AG08396 (cell line): ENCODE data around the gene DPPA5.
"Not testable (repeated sequence)": the region's sequence is repeated elsewhere in the genome, so short reads cannot be mapped to it uniquely, and the experiment has no call there.

Source experiments
- DNase-seq: peaks from one replicate; pipeline ENCODE4 v3.0.0; 2012; ENCODE audit warnings: low spot score, mixed read lengths

Gene DPPA5, protein sequence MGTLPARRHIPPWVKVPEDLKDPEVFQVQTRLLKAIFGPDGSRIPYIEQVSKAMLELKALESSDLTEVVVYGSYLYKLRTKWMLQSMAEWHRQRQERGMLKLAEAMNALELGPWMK

DNA sequence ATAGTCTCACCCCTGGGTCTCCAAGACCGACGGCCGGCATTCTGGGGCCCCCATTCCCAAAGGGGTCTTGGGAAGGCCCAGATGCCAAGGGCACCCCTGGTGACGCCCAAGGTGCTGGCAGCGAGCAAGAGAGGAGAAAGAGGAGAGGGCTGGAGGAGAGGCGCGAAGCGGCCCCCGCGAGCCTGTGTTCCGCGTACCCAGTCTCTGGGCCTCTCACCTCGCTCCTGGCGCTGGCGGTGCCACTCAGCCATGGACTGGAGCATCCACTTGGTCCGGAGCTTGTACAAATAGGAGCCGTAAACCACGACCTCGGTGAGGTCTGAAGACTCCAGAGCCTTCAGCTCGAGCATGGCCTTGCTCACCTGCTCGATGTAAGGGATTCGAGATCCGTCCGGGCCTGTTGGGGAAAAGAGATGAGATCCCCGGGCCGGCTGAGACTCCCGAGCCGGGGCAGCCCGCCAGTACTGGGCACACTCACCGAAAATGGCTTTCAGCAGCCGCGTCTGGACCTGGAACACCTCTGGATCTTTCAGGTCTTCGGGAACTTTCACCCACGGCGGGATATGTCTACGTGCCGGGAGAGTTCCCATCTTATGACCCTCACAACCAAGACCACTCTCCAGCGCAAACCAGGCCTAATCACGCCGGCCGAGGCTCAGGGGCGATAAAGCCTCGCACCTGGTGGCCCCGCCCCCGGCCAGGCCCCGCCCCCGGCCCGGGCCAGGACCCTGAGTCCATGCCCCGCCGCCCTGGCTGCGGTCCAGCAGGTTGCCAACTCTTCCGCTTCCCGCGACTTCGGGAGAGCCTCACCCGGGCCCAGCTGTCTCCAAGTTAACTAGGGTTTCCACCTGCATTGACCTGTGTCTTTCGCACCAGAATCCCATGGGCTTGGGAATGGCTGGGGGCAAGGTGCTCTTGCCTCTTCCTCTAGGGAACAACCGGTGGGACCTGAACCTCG is at the start of gene DPPA5:
Gene DPPA5 (minus strand): TSS at position 641 of the 958 bp plus-strand sequence. CDS start 51 bp downstream, at position 590.
- no peak for DNase-seq

DNA sequence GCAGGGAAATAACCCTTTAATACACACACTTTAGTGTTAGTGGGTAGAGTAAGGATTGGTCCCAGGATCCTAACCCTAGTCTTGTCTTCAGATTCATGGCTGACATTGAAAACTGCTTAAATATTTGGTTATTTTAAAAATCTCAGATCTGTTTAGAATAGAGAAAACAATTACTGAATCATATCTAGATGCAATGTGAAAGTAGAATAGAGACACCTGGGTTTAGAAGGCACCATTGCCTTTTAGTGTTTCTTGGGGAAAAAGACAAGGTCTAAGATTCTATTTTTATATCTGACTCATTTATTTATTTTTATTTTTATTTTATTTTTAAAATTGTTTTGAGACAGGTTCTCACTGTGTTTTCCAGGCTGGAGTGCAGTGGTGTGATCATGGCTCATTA is 46.6 kb upstream of the DPPA5 start:
- DNase-seq = no peak

DNA sequence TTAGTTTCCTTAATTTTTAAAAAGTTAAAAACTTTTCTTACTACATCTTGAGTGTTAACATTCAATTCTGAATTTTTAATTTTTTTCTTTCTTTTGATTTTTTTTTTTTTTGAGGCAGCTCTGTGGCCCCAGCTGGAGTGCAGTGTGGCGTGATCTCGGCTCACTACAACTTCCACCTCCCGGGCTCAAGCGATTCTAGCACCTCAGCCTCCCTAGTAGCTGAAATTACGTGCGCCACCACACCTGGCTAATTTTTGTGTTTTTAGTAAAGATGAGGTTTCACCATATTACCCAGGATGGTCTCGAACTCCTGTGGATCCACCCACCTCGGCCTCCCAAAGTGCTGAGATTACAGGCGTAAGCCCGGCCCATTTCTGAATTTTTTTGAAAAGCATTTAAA is 41.8 kb upstream of the DPPA5 start:
- DNase-seq = no peak

DNA sequence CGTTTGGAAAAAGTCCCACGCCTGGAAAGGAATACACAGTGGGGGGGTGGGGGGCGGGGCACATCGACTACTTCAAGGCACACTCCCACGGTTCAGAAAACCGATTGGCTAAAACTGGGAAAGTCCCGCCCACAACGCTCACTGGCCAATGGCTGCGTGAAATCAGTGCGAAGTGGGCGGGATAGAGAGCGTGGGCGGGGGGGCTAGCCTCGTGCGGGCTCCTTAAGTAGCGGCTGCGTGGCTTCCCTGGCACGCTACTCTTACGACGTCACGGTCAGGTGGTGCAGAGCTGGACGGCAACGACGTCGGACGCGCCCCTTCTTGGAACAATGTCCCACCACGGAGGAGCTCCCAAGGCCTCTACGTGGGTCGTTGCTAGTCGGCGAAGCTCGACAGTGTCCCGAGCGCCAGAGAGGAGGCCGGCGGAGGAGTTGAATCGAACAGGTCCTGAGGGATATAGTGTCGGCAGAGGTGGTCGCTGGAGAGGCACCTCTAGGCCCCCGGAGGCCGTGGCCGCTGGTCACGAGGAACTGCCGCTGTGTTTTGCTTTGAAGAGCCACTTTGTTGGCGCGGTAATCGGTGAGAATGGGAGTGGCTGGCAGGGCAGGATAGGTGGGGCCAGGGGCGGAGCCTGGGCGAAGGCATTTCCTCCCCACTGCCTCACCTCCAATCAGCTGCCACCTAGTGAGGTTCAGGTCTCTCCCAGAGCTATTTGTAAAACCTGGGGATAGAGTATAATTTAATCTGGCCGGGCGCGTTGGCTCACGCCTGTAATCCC is 40.7 kb upstream of the DPPA5 start, which contains the start of gene DDX43:
Gene DDX43 (plus strand): TSS at position 252 of the 778 bp plus-strand sequence. CDS start 78 bp downstream, at position 330.
- DNase-seq = peak; percentile 39

DNA sequence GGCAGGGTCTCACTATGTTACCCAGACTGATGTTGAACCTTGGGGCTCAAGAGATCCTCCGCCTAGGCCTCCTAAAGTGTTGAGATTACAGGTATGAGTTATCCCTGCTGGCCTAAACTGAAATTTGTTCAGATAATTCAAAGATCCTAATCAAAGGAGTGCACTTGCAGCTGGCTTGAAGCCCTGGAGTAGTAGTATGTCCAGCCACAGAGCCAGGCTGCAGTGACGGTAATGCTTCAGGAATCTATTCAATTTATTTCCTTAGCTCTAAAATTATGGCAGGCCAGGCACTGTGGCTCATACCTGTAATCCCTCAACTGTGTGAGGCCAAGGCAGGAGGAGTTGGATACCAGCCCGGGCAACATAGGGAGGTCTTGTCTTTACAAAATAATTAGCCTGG is 39.2 kb upstream of the DPPA5 start:
- DNase-seq = peak; percentile 34

DNA sequence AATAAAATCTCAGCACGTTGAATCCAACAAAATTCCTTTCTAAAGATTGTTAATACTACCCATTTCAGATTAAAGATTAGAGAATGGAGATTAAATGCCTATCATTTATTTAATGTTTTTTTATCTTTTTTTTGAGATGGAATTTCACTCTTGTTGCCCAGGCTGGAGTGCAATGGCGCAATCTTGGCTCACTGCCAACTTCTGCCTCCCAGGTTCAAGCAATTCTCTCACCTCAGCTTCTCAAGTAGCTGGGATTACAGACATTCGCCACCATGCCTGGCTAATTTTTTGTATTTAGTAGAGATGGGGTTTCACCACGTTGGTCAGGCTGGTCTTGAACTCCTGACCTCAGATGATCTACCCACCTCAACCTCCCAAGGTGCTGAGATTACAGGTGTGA is 38.1 kb upstream of the DPPA5 start:
- DNase-seq = not testable (repeated sequence)

DNA sequence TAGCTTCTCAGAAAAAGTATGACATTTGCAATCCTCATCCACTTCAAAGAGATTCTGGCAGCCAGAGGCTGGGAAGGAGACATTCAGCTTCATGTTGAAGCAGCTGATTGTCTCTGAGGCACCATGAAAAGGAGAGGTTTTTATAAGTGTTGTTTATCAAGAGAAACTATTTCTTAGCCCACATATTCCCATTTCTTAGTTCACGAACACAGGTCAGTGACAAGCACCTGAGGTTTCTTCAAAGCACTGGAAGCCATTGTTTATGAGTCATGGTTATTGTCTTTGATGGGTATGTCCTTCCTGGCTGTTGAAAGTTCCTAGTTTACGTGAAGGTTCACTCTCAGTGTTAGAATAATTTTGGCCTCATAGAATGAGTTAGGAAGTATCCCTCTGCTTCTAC is 37.6 kb upstream of the DPPA5 start:
- no peak for DNase-seq

DNA sequence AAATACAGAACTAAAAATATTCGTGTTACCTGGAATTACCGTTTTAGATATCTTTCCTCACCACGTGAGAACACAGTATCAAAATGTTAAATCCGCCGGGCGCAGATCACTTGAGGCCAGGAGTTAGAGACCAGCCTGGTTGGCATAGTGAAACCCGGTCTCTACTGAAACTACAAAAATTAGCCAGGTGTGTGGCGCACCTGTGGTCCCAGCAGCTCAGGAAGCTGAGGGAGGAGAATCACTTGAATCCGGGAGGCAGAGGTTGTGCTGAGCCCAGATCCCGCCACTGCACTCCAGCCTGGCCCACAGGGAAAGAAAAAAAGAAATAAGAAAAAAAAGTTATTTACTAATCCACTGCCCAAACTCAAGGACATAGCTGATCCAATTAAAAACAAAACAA is 35.8 kb upstream of the DPPA5 start:
- no peak for DNase-seq

DNA sequence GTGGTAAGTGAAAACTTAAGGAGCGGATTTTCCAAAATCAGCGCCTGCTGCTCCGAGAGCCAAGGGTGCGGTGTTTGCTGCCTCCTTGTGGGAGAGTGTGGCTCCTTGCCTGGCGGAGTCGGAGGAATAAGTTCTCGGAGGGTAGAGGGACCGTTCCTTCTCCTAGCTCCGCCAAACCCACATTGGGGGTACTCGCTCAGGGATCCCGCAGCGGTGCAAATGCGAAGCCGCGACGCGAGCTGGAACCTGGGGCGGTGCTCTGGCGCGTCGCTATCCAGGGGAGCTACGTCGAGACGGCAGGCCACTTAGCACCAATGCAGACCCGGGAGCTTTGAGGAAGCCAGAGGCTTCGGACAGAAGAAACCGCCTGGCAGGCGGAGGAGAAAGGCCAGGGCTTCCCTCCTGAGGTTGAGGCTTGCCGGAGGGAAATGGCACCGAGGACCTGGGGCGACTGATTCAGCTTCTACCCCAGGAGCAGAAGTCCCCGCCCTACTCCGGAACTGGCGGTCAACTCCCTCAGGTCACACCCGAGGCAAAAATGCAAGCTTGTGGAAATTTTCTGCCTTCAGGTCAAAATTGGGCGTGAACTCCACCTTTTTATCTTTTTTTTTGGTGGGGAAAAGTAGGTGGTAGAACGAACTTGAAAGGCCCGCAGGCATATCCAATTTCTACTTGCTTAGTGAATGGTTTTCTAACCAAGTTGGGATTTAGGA is 34.9 kb upstream of the DPPA5 start:
- DNase-seq = peak; percentile 75

DNA sequence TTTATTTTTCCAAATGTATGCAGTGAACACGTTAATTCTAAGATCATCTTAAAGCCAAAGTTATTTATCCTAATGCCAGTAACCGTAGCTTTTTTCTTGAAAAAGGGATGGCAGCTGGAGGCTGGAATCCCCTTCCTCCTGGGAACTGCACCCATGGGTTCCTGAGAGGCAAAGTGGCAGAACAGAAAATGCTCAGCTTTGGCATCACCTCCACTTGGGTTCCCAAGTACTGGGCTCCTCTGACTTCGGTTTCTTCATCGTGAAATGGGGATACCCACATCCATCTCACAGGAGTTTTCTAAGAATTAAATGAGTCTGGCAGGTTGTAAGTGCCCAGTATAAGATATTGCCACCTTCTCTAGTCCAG is 34.3 kb upstream of the DPPA5 start:
- DNase-seq = no peak

DNA sequence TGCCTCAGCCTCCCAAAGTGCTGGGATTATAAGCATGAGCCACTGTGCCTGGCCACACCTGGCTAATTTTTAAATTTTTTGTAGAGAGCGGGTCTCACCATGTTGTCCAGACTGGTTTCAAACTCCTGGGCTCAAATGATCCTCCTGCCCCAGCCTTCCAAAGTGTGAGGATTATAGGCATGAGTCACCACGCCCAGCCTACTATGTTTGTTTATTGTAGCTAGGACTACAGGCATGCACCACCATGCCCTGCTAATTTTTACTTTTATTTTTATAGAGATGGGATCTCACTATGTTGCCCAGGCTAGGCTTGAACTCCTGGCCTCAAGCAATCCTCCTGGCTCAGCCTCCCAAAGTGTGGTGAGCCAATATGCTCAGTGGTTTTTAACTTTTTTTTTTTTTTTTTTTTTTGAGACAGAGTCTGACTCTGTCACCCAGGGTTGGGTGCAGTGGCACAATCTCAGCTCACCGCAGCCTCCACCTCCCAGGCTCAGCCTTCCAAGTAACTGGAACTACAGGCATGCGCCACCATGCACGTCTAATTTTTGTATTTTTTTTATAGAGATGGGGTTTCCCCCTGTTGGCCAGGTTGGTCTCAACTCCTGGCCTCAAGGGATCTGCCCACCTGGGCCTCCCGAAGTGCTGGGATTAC is 28.5 kb upstream of the DPPA5 start:
- DNase-seq = no peak

DNA sequence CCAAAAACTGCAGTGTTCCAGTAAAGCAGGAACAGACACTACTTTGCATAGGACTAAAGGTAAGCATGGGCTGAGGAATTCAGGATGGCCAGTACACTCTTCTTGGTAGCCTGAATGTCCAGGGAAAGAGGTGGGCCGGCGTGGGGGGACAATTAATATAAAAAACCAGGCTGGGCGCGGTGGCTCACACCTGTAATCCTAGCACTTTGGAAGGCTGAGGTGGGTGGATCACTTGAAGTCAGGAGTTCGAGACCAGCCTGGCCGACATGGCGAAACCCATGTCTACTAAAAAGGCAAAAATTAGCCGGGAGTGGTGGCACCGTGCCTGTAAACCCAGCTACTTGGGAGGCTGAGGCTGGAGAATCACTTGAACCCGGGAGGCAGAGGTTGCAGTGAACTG is 27.5 kb upstream of the DPPA5 start:
- DNase-seq = not testable (repeated sequence)

DNA sequence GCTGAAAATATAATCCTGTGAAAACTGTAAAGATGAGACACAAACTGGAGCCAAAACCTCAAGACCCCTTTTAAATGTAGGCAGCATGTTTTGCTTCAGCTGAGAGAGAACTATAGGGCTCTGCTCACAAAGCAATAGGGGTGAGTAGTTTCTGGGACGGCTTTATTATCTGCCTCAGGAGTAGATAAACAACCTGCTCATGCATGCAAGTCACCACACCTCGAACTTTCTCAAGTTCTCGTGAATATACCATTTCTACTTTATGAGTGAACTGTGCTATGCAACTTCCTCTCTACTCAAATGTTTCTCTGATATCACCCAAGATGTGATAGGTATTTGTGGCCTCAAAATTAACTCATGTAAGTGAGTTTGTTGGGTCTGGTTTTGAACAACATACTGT is 23.1 kb upstream of the DPPA5 start:
- no peak for DNase-seq

DNA sequence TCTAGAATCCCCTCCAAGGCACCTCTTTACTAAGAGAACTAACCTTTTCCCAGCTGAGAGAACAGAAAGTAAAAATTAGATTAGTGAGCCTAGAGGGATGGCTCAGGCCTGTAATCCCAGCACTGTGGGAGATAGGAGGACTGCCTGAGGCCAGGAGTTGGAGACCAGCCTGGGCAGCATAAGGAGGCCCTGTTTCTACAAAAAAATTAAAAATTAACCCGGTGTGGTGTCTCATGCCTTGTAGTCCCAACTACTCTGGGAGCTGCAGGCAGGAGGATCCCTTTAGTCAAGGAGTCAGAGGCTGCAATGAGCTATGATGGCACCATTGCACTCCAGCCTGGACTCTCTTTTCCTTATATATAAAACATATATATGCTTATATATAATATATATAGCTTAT is 21.1 kb upstream of the DPPA5 start:
- no peak for DNase-seq

DNA sequence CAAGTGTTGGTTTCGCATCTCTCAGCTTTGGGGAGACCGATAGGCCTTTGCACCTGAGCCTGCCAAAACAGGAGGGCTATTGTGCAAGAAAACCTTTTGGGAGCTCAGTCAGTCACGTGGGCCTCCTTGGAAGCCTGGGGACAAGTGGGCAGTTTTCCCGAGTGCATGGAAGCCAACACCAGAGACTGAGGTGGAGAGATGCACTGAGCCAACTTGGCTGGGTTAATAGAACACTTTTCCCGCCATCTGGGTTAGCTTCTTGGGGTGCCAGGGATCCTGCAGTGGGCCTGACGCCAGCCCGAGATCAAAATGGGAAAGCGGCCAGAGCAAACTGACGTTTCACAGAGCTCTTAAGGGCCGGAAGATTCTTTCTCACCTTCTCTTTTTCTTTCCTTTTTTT is 18.4 kb upstream of the DPPA5 start:
- DNase-seq = no peak

DNA sequence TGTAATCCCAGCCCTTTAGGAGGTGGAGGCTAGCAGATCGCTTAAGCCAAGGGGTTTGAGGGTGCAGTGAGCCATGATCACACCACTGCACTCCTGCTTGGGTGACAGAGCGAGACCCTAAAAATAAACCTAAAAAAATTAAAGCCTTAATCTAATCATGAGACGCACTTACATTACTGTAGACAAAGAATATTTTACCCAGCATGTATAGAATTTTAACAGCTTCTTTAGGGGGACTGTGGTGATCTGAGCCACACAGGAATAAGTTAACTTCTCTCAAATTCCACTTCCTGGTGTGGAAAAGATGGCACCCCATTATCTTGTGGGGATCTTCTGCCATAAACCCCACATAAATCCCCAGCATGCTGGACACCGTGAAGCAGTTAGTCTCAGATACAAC is 17.9 kb upstream of the DPPA5 start:
- no peak for DNase-seq

DNA sequence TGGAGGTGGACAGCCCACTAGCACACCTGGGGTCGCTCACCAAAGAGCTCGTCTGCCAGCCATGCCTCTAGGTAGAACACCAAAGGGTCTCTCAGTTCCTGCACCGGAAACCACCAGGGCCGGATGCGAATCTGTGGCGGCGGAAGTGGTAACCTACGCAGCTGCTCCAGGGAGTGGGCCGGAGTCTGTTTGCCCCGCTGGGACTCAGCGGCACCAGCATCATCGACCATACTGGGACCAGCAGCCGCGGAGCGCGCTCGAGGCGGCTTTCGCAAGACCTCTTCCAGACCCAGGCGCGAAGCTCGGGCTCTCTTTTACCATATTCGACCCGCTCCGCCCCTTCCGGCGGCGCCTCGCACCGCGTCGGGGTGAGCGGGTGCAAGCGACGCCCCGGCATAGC is 15.5 kb upstream of the DPPA5 start, which contains the start of gene OOEP:
Gene OOEP (minus strand): TSS at position 335 of the 400 bp plus-strand sequence. CDS start 105 bp downstream, at position 230.
- no peak for DNase-seq

DNA sequence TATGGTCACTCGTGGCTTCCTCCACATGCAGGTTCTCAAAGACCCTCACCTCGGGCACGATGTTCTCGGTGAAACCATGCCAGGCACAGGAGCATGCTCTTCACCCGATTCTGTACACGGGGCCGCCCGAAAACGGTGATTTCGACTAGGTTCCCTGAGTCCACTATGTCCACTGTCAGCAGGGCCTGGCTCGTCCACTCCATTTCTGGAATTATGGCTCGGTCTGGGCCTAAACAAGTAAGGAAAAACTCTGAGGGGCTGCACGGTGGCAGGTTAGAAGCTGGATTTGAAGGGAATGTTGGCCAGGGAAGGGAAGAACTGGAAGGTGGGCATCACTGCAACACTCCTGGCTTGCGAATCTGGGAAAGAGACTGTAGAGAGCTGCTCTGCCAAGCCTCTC is 15.1 kb upstream of the DPPA5 start:
- DNase-seq = no peak

DNA sequence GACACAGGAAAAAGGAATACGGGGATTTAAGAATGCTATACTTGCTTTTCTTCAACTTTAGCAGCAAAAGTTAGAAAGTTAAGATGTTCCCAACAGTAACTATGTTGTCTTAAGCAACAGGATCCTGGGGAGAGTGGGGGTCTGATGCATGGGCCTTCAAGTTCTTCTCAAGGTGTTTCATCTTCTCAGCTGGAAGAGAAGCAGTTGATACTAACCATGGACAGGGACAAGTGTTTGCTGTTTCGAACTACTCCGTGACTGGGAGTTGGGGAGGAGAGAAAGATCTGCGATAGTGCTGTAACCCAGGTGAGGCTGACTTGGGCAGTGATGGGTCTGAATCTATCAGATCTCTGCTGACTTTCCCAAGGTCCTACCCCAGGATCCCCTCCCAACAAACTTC is 14.6 kb upstream of the DPPA5 start:
- DNase-seq = no peak

DNA sequence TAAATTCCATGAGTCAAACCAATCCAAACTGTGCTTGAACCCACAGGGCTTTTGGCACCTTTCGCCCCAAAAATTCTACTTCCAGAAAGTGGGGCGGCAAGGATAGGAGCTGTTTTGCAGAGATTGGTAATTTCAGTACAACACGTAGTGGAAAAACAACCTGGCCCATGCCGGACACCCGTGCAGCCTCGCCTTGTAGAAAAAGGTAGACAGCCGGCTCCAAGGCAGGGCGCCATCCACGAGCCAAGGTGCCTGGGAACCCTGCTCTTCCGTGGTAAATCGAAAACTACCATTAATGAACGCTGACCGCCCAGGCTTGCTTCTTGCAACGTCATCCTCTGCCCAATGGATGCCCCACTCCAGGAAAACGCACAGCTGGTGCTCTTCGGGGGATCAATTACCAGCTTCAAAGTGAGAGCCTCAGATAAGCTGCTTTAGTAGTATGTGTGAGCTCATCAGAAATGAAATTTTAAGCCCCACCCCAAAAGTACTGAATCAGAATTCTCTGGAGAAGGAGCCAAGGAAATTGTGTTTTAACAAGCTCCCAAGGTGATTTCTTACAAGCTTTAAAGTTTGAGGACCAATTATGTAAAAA is 13.8 kb upstream of the DPPA5 start:
- no peak for DNase-seq

DNA sequence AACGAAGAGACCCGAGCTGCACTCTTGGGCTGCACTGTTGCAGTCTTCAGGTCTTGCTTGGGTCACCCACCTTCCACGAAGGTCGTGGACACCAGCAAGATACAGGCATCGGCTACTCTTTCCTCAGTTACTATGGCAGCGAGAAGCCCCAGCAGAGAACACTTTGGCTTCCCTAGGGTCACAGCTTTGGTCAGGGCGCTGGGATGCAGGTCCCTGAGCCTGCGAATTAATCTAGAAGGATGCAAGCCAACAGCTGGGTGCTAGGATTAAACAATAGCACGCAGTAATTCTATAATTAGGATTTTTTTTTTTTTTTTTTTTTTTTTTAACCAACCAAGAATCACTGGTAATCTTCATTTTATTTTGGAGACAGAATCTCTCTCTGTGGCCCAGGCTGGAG is 10.5 kb upstream of the DPPA5 start:
- DNase-seq = no peak
